ENCODE measurements around the gene ZNF341.
A peak's percentile ranks its signal among the peaks of the same experiment; 100 is the strongest.
"Not testable (repeated sequence)": the region's sequence is repeated elsewhere in the genome, so short reads cannot be mapped to it uniquely, and the experiment has no call there.

The ZNF341 gene

DNA sequence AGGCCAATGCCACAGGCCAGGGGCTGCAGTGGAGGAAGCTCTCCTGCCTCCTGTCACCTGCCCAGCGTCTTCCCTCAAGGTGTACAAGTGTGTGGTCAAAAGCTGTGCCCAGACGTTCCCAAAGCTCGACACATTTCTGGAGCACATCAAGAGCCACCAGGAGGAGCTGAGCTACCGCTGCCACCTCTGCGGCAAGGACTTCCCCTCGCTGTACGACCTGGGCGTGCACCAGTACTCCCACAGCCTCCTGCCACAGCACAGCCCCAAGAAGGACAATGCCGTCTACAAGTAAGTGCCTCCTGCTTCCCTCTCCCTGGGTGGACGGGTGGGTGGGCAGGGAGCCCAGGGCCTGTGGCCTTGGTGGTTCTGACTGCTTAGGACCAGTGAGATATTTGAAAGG, 38.2 kb downstream of the ZNF341 start:
- DNase-seq, result no peak

GRCh38 chr20:33771938-33772337, 40.1 kb downstream of the ZNF341 start:
- DNase-seq, result no peak

DNA sequence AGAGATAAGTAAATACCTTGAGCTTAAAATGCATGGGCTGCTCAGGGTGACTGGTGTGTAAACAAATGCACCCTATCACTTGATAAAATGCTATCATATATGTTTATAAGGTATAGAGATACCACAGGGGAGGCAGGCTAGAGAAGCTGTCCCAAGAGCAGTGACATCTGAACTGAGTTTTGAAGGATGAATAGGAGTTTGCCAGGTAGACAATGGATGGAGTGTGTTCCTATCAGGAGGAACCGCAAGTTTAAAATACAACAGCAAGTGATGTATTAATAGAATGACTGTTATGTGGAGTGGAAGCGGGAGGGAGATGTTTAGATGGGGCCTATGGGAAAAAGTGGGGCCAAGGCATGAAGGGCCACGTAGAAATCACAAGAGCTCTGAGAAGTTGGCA, 40.6 kb downstream of the ZNF341 start:
- DNase-seq, result no peak

- no peak for DNase-seq
Measured at GRCh38 chr20:33773412-33774089, 41.8 kb downstream of the ZNF341 start.

DNA sequence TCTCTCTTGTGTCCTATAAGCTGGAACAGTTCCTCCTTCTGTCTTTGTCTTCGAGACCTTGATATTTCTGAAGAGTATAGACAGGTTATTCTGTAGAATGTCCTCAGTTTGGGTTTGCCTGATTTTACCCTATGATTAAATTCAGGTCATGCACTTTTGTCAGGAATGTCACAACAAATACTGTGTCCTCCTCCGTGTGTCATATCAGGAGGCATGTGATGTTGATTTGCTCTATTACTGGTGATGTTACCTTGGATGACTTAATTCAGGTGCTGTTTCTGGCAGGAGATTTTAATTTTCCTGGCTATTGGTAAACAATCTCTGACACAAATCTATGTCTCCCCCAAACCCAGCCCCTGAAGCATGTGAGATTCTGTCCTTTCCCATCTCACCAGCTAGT, 46.0 kb downstream of the ZNF341 start:
- no peak for DNase-seq

DNA sequence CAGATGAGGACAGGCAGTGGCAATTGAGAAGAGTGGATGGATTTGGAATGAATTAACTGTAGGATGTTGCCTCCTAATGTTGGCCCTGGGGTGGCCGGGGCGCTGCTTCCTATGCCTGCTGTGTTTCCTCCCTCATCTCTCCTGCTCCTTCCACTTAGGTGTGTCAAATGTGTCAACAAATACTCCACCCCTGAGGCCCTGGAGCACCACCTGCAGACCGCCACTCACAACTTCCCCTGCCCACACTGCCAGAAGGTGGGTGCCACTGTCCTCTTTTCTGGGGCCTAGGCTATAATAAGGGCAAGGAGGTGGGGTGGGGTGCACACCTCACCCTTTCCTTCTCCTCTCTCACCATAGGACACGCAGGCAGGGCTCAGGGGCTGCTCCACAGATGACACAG, 49.3 kb downstream of the ZNF341 start:
- DNase-seq, result no peak

DNA sequence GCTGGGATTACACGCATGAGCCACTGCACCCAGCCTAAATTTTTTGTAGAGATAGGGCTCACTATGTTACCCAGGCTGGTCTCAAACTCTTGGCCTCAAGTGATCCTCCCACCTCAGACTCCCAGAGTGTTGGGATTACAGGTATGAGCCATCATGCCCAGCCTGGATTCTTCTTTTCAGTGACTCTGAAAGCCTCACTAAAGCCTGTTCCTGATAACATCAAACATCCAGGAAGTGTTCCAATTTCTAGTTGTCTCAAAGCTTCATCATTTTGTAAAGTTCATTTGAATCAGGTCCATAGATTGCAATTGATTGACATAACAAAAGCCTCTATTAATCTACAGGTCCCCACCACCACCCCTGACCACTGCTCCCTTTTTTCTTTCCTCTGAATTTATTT, 50.1 kb downstream of the ZNF341 start:
- DNase-seq, result no peak

DNA sequence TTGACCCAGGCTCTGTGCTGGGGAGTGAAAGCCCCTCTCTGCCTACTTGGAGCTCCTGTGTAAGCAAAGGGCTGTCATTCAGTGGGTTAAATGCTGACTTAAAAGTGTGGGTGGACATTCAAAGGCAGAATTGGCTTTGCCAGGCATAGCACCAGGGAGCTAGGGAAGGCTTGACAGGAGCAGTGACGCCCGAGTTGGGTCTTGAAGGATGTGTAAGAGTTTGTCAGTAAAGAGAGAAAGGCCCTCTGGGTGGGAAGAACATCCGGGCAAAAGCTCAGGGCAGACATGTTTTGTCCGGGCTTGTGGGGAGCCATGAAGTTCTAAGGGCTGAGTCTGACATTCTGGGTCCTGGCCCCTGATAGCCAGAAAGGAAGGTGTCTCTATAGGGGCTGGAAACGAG, 51.5 kb downstream of the ZNF341 start:
- no peak for DNase-seq

DNA sequence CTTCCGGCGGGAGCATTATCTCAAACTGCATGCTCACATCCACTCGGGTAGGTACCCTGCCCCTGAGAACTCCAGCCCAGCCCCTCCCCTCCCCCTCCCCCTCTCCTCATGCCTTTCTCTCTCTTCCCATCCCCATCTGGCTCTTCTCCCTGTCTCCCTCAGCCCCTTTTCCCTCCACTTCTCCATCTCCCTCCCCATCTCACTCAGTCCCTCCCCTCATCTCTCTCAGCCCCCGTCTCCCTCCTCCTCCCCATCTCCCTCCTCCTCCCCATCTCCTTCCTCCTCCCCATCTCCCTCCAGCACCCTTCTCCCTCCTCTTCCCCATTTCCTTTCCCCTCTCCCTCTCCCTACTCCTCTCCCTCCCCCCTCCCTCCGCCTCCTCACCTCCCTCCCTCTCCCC, 52.0 kb downstream of the ZNF341 start:
- DNase-seq, result no peak

GRCh38 chr20:33784225-33784624, 52.4 kb downstream of the ZNF341 start:
- DNase-seq, result no peak

GRCh38 chr20:33785503-33785902, 53.7 kb downstream of the ZNF341 start:
- DNase-seq, result no peak

GRCh38 chr20:33787253-33787891, 55.6 kb downstream of the ZNF341 start:
- no peak for DNase-seq

DNA sequence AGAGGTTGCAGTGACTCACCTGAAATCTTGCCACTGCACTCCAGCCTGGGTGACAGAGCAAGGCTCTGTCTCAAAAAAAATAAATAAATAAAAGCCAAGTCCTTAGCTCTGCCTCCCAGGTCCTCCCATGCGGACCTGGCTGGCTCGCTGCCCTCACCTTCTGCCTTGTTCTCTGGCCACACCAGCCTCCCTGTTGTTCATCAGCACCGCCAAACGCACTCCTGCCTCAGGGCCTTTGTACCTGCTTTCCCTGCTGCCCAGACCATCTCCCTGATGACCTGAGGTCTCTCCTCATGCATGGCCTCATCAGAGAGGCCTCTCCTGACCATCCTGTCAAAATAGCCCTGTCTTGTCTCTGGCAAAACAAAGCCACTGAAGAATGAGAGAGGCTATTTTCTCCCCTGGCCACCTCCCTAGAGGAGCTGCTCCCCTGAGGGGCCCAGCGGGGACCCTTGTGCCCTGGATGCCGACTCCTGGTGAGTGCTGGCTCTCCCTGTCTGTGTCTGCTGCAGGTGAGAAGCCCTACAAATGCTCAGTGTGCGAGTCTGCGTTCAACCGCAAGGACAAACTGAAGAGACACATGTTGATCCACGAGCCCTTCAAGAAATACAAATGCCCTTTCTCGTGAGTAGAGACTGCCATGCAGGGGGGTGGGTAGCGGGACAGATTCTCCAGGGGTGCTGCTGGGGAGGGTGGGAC, 56.7 kb downstream of the ZNF341 start:
- DNase-seq, result no peak

DNA sequence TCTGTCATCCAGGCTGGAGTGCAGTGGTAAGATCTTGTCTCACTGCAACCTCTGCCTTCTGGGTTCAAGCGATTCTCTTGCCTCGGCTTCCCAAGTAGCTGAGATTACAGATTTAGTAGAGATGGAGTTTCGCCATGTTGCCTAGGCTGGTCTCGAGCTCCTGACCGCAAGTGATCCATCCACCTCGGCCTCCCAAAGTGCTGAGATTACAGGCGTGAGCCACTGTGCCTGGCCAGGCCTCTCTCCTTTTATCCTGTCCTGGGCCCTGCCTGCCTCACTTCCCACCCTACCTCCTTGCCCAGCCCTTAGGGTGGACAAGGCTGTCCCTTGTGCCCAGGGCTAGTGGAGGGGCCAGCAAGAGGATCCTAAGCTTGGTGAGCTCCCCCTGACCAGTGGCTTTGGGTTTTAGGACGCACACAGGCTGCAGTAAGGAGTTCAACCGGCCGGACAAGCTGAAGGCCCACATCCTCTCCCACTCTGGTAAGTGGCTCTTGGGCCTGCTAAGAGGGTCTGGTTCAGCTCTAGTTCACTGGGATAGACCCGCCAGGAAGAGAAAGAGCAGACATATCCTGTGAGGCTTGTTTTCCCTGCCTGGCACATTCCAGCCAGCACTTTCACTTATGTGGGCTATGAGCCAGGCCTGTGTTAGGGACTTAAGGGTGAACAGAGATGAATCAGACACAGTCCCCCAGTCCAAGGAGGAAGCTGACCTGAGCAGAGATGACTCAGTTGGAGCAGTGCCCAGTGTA, 57.5 kb downstream of the ZNF341 start:
- DNase-seq, result peak; percentile 96

- DNase-seq, result no peak
Measured at GRCh38 chr20:33789858-33790182, 58.0 kb downstream of the ZNF341 start.

DNA sequence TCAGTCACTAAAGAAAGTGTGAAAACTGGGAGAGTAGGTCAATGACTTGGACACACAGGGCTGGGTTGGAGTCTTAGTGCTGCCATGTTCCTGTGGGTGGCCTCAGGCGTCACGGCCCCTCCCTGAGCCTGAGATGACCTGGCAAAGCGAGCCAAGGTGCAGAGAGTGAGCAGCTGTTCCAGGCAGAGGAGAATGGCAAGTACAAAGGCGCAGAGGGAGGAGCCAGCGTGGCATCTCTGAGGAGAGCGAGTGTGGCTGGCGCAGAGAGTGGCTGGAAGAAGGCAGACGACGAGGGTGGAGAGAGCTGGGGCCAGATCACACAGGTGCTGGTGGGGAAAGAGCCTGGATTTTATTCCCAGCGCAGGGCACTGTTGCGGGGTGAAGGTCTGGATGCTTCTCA, 58.8 kb downstream of the ZNF341 start:
- DNase-seq, result no peak

DNA sequence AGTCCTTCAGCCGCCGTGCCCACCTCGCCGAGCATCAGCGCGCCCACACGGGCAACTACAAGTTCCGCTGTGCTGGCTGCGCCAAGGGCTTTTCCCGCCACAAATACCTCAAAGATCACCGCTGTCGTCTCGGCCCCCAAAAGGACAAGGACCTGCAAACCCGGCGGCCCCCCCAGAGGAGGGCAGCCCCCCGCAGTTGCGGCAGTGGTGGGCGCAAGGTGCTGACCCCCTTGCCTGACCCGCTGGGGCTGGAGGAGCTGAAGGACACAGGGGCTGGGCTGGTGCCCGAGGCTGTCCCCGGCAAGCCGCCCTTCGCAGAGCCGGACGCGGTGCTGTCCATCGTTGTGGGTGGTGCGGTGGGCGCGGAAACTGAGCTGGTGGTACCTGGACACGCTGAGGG, 59.2 kb downstream of the ZNF341 start:
- DNase-seq, result no peak

DNA sequence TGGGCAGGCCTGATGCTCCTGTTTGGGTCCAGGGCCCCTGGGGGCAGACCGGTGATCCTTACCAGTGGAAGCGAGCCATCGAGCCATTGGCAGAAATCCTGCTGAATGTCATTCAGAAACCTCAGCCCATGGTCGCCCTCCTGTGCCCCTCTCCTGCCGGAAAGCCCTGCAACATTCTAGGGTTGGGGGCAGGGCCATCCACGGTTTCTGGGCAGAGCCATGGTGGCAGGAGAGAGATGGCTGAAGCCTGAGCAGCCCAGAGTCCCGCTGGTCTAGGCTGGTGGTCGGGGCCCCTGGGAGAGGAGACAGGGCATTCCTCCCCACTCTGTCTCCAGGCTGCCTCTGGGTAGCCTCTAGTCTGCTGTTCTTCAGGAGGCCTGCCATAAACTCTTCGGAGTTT, 59.7 kb downstream of the ZNF341 start:
- DNase-seq, result no peak

DNA sequence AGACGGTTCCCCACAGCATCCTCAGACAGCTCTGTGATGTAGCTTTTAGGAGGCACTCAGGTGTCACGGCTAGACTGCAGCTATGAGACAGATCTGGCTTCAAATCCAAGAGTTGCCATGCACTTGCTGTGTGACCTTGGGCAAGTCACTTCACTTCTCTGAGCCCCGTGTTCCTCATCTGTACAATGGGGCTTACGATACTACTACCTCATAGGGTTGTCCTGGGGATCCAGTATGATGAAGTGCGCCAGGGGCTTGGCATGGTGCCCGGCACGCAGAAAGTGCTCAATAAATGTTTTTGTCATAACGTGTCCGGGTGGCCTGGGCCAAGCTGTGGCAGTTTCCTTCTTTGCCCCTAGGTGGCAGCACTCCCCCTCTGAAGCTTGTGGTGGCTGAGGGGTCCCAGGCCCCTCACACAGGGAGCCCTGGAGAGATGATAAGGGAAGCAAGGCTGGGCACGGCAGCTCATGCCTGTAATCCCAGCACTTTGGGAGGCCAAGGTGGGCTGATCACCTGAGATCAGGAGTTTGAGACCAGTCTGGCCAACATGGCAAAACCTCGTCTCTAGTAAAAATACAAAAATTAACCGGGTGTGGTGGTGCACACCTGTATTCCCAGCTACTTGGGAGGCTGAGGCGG, 60.3 kb downstream of the ZNF341 start:
- DNase-seq, result peak; percentile 39

- DNase-seq, result not testable (repeated sequence)
Measured at GRCh38 chr20:33792598-33792989, 60.8 kb downstream of the ZNF341 start.

- peak; percentile 23 for DNase-seq
Measured at GRCh38 chr20:33793011-33793931, 61.5 kb downstream of the ZNF341 start.
